Activated CD8-positive, alpha-beta T cell treated with anti-CD3 and anti-CD28 coated beads for 36 hours (primary cell): ENCODE results near the gene RNF13. TPM values are rescaled to one million over a fixed set of nuclear protein-coding genes. Genes with fewer than 3 reads are reported as not detected.

ENCODE experiments used
- ATAC-seq: fragments of 200-7000 bp; cut with Tn5 transposase; one replicate; pipeline ENCODE4 v1.10.0; 2021; ENCODE audit warnings: mild to moderate bottlenecking, moderate library complexity
- CTCF ChIA-PET: fragments of 350-600 bp; sonication (Branson Sonifier 250); formaldehyde crosslinking; loops from one replicate; lab custom pipeline; 2021; ENCODE audit warnings: antibody characterized with exemption; lab: Charles Lee
- POLR2A ChIA-PET: fragments of 350-600 bp; sonication (Branson Sonifier 250); formaldehyde crosslinking; loops from one replicate; lab custom pipeline; 2021; ENCODE audit warnings: antibody characterized with exemption; lab: Charles Lee
- DNase-seq: peaks from one replicate; pipeline ENCODE4 v3.0.0-alpha.2; 2020
- H3K27ac Mint-ChIP-seq: one replicate; pipeline ENCODE4 v1.8.0; 2021; ENCODE audit warnings: mild to moderate bottlenecking, mixed read lengths
- H3K27me3 Mint-ChIP-seq: one replicate; pipeline ENCODE4 v1.8.0; 2021; ENCODE audit warnings: mixed read lengths
- H3K36me3 Mint-ChIP-seq: one replicate; pipeline ENCODE4 v1.8.0; 2021; ENCODE audit warnings: low read depth, mixed read lengths
- H3K4me1 Mint-ChIP-seq: one replicate; pipeline ENCODE4 v1.8.0; 2021; ENCODE audit warnings: low read depth, mixed read lengths
- H3K4me3 Mint-ChIP-seq: one replicate; pipeline ENCODE4 v1.8.0; 2021; ENCODE audit warnings: mild to moderate bottlenecking, moderate library complexity, mixed read lengths
- H3K9me3 Mint-ChIP-seq: one replicate; pipeline ENCODE4 v1.8.0; 2021; ENCODE audit warnings: mixed read lengths
- intact Hi-C: fragments of 100-400 bp; cut with micrococcal nuclease; formaldehyde crosslinking; loops from one replicate; pipeline ENCODE4 v1.10.0; 2022
- total RNA-seq, 2 experiments: library from RNA; stranded (reverse); gene quantifications; one replicate each; pipeline ENCODE4 v1.2.3, GENCODE V29; 2021
- TF ChIP-seq, protein P1 (sequence below): fragments of 200-600 bp; IDR thresholded peaks from one replicate; pipeline ENCODE4 v1.8.0; 2022; ENCODE audit warnings: antibody characterized with exemption, mild to moderate bottlenecking

The RNF13 gene
- total RNA-seq, 2 experiments from 2014 or later = 25.7 to 26.3 TPM

DNA sequence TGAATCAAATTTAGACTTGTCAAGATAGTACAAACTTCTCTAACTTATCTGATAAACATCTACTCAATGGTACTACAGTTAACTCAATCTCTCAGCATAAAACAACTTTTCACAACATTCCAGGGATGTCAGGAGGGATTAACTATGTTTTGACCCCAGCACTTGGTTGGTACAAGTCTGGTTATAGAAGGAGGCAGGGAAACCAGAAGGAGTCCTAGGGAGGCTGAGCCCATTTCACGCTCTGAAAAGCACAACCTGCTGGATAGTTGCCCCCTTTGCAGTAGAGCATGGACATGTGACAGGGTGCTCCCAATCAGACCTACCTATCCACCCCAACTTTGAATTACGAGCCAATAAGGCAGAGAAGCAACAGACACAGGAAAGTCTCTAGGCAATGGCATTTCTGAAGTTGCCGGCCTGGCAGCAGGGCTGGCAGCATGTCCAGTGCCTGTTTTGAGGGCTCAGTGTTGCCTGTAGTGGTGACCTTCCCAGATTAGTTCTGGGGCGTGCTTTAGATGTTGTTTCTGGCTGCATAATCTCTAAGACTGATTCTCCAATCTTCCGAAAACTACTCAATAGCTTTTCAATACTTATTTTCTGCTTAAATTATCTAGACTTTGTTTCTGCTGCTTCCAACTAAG lies 28.8 kb upstream of the RNF13 start:
- Mint-ChIP-seq H3K4me1 (no peaks in the 10 kb centered on the region), H3K9me3 (no peaks in the 10 kb centered on the region), H3K27ac (no peak overlapping the region), H3K27me3 (peaks cover 7% of the 10 kb centered on the region), H3K4me3 (no peak overlapping the region), H3K36me3 (no peaks in the 10 kb centered on the region)
- CTCF ChIA-PET = interaction anchor here (0.9 to 3.3 kb wide), 2 partner anchors 13 to 24 kb away, joined by 5 to 19 read pairs; no protein-coding TSS in a partner anchor
- DNase-seq = no peak
- POLR2A ChIA-PET = no interaction called here
- no peak for ATAC-seq
- TF ChIP-seq, protein P1, sequence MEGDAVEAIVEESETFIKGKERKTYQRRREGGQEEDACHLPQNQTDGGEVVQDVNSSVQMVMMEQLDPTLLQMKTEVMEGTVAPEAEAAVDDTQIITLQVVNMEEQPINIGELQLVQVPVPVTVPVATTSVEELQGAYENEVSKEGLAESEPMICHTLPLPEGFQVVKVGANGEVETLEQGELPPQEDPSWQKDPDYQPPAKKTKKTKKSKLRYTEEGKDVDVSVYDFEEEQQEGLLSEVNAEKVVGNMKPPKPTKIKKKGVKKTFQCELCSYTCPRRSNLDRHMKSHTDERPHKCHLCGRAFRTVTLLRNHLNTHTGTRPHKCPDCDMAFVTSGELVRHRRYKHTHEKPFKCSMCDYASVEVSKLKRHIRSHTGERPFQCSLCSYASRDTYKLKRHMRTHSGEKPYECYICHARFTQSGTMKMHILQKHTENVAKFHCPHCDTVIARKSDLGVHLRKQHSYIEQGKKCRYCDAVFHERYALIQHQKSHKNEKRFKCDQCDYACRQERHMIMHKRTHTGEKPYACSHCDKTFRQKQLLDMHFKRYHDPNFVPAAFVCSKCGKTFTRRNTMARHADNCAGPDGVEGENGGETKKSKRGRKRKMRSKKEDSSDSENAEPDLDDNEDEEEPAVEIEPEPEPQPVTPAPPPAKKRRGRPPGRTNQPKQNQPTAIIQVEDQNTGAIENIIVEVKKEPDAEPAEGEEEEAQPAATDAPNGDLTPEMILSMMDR = no peak
- intact Hi-C loops = no loop called here

DNA sequence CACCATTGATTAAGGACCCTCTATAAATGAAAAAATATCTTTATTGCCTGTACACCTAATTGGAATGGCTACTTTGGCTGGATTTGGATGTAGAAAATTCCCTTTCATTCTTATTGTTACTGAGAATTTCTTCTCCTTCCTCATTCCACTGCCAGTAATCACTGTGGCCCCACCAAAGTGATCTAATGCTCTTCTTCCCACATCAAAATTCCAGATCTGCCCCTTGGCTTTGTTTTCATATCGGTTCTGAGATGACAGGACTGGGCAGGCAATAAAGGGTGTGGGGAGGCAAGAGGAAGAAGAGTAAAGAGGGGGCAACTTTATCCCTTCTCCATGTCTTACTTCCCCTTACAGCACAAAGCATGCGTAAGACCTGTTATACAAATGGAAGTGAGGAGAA lies 22.7 kb upstream of the RNF13 start:
- DNase-seq (no peak), ATAC-seq (no peak)
- H3K27me3 Mint-ChIP-seq = peaks cover 13% of the 10 kb centered on the region
- H3K9me3 Mint-ChIP-seq = no peaks in the 10 kb centered on the region
- intact Hi-C loops = no loop called here
- TF ChIP-seq, protein P1 = no peak
- no peak overlapping the region for H3K4me3 Mint-ChIP-seq
- CTCF ChIA-PET = no interaction called here
- no peaks in the 10 kb centered on the region for H3K4me1 Mint-ChIP-seq
- H3K27ac Mint-ChIP-seq = no peak overlapping the region
- POLR2A ChIA-PET = no interaction called here
- H3K36me3 Mint-ChIP-seq = no peaks in the 10 kb centered on the region

DNA sequence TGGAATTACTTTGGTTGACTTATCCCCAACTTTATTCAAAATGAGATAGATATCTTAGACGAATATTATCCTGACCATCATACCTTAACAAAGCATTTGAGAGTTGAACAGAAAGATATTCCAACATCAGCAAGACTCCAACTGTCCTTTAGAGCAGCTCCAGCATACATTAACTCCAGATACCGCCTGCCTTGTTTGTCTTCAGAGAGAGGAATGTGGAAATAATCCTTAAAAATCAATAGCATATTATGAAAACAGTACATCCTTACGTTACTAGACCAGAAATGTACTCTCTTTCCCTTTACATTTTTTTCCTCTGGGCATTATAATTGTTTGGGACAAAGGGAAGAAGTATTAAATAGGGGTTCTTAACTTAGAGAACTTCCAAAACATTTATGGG lies 22.3 kb upstream of the RNF13 start:
- peaks cover 13% of the 10 kb centered on the region for H3K27me3 Mint-ChIP-seq
- H3K36me3 Mint-ChIP-seq = no peaks in the 10 kb centered on the region
- no peak overlapping the region for H3K27ac Mint-ChIP-seq
- H3K9me3 Mint-ChIP-seq = no peaks in the 10 kb centered on the region
- TF ChIP-seq, protein P1 = no peak
- no peaks in the 10 kb centered on the region for H3K4me1 Mint-ChIP-seq
- DNase-seq (no peak), ATAC-seq (no peak)
- intact Hi-C loops = no loop called here
- no peak overlapping the region for H3K4me3 Mint-ChIP-seq
- POLR2A ChIA-PET = no interaction called here
- CTCF ChIA-PET = no interaction called here

DNA sequence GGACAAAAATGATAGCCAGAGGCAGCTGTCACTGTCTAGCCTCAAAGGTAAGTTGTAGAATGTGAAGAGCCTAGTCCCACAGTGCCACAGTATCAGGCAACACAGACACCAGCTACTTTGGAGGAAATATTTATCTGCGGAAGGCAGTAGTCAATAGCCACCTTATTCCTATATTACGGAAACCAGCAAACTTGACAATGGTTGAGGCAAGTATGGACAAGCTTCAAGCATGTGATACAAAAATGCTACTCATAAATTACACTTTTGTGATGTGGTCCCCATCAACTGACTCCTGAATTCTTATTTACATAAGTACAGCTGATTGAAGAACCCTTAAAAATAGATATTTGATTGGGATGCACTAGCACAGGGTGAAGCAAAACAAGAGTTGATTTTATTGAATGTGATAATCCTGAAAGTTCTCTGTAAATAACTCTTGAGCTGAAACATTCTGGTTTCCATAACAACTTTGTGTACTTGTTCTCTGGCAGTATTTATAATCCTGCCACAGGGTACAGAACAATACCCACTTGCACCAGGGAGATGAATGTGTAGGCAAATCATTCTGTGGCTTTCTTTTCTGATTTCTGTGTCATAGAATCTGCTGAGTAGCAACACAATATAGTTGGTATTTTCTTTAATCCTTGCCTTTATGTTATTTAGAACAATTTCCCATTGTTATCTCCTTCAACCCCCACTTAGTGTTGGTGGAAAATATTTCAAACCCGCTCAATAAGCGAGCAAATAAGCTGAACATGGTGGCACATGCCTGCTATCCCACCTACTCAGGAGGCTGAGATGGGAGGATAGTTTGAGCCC lies 20.4 kb upstream of the RNF13 start, which contains the start of gene ANKUB1:
ANKUB1 (minus strand) TSS at position 103 of the 819 bp plus-strand sequence. CDS start 188 bp downstream, outside the sequence.
- intact Hi-C loops = no loop called here
- DNase-seq = no peak
- Mint-ChIP-seq H3K4me3 (no peak within 1 kb of the TSS), H3K27ac (no peak within 1 kb of the TSS), H3K4me1 (no peaks in the 10 kb centered on the region), H3K36me3 (no peaks in the 10 kb centered on the region), H3K27me3 (peaks cover 10% of the 10 kb centered on the region), H3K9me3 (no peaks in the 10 kb centered on the region)
- ChIA-PET POLR2A (no interaction called here), CTCF (interaction anchor here (1.0 to 2.7 kb wide), 4 partner anchors 16 to 27 kb away, joined by 3 to 13 read pairs (median 4); no protein-coding TSS in a partner anchor)
- TF ChIP-seq, protein P1 = no peak
- no peak for ATAC-seq

DNA sequence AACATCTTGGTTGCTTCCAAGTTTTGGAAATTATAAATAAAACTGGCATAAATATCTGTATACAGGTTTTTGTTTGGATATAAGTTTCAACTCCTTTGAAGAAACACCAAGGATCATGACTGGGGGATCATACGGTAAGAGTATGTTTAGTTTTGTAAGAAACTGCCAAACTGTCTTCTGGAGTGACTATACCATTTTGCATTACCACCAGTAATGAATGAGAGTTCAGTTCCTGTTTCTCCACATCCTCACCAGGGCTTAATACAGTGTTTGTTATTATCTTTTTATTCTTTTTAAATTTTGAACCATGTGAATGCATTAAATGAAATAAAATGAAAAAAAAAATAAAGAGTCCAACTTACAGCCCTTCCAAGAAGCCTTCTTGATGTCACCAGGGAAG lies 17.0 kb upstream of the RNF13 start:
- H3K27me3 Mint-ChIP-seq = peaks cover 12% of the 10 kb centered on the region
- intact Hi-C loops = no loop called here
- POLR2A ChIA-PET = no interaction called here

More for the DNA sequence above, 17.0 kb upstream of the RNF13 start:
- Mint-ChIP-seq H3K4me1 (no peaks in the 10 kb centered on the region), H3K9me3 (no peaks in the 10 kb centered on the region), H3K27ac (no peak overlapping the region), H3K36me3 (no peaks in the 10 kb centered on the region), H3K4me3 (no peak overlapping the region)
- ATAC-seq (no peak), DNase-seq (no peak)
- TF ChIP-seq, protein P1 = no peak
- CTCF ChIA-PET = no interaction called here
